ENCODE measurements around the gene SIRT3. TPM values are rescaled to one million over a fixed set of nuclear protein-coding genes. Genes with fewer than 3 reads are reported as not detected.

SIRT3 gene
- total and polyA plus RNA-seq, 2 experiments from 2014 or later: 11.2 to 23.4 TPM

DNA sequence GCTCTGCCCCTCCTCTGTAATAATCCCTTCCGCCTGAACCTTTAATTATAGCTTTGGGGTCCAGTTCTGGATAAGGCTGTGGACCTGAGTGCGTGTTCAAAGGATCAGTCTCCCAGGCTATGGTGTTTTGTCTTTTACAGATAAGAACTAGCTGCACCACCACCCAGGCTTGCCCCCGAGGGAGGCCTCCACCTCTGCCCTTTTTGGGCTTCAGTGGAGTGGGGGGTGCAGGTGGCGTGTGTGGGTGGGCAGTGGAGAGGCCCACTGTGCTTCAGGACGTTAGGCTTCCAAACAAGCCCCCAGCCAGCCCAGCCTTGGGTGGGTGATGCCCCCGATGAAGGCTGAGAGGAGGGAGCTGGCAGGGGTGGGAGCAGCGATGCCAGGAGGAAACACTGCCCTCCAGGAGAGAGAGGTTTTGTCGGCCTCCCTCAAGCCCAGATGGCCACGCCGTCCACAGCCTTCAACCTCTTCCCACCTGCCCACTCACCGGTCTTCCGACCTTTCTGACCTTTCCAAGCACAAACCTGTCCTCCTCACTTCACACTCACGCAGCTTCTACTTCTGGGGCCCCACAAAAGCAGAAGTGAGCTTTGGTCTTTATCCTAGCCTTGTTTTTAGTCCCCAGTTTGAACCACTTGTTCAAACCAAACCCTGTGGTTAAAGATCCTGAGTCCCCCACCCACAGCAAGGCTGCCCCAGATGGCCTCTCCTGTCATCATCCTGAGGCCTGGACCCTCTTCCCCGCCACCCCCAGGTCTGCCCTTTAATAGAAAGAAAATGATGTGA is 21.0 kb upstream of the SIRT3 start:
- Histone ChIP-seq H3K36me3 (replicated peaks; ENCODE audit: insufficient read depth, low read depth) (no peaks in the 10 kb centered on the region), H3K4me2 (no peak overlapping the region), H3K27ac (no peak overlapping the region), H3K79me2 (no peaks in the 10 kb centered on the region), H2AFZ (no peak overlapping the region), H4K20me1 (ENCODE audit: insufficient read depth, poor library complexity, severe bottlenecking) (no peaks in the 10 kb centered on the region), H3K4me3 (no peak overlapping the region), H3K9me3 (ENCODE audit: low read depth) (no peaks in the 10 kb centered on the region), H3K4me1 (ENCODE audit: insufficient read depth) (no peaks in the 10 kb centered on the region), H3K27me3 (no peaks in the 10 kb centered on the region), H3K9me2 (replicated peaks; ENCODE audit: insufficient read depth) (no peaks in the 10 kb centered on the region)
- WGBS (ENCODE audit: low lambda C conversion rate, missing lambda C conversion rate): 76% methylated on average over 14 of the region's 14 CpGs
- DNase-seq (ENCODE audit: low spot score): no peak
- no peak for TF ChIP-seq EZH2phosphoT487 (IDR thresholded peaks at IDR 0.05; ENCODE audit: low read depth, severe bottlenecking, unreplicated experiment)
- TF ChIP-seq, protein P1, sequence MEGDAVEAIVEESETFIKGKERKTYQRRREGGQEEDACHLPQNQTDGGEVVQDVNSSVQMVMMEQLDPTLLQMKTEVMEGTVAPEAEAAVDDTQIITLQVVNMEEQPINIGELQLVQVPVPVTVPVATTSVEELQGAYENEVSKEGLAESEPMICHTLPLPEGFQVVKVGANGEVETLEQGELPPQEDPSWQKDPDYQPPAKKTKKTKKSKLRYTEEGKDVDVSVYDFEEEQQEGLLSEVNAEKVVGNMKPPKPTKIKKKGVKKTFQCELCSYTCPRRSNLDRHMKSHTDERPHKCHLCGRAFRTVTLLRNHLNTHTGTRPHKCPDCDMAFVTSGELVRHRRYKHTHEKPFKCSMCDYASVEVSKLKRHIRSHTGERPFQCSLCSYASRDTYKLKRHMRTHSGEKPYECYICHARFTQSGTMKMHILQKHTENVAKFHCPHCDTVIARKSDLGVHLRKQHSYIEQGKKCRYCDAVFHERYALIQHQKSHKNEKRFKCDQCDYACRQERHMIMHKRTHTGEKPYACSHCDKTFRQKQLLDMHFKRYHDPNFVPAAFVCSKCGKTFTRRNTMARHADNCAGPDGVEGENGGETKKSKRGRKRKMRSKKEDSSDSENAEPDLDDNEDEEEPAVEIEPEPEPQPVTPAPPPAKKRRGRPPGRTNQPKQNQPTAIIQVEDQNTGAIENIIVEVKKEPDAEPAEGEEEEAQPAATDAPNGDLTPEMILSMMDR (IDR thresholded peaks at IDR 0.05; ENCODE audit: poor library complexity): no peak
- no peak for TF ChIP-seq EZH2 (IDR thresholded peaks at IDR 0.05; ENCODE audit: borderline replicate concordance)

DNA sequence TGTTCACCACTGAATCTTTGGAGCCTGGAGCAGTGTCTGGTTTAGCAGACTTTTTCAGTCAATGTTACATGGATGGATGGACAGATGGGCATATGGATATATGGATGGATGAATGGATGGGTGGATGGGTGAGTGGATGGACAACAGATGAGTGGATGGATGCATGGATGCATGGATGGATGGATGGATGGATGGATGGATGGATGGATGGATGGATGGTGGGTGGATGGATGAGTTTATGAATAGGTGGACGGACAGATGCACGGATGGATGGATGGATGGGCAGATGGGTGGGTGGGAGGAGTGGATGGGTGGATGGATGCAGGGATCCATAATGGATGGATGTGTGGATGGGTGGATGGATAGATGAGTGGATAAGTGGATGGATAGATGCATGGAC is 19.7 kb upstream of the SIRT3 start:
- DNase-seq (ENCODE audit: low spot score): no peak
- H3K9me3 ChIP-seq (ENCODE audit: low read depth): no peaks in the 10 kb centered on the region
- H3K27me3 ChIP-seq: no peaks in the 10 kb centered on the region
- TF ChIP-seq EZH2phosphoT487 (IDR thresholded peaks at IDR 0.05; ENCODE audit: low read depth, severe bottlenecking, unreplicated experiment) (no peak), EZH2 (IDR thresholded peaks at IDR 0.05; ENCODE audit: borderline replicate concordance) (no peak)
- TF ChIP-seq, protein P1 (IDR thresholded peaks at IDR 0.05; ENCODE audit: poor library complexity): no peak
- H2AFZ ChIP-seq: no peak overlapping the region
- H3K36me3 ChIP-seq (replicated peaks; ENCODE audit: insufficient read depth, low read depth): no peaks in the 10 kb centered on the region
- 100% methylated on average over 2 of the region's 2 CpGs for WGBS (ENCODE audit: low lambda C conversion rate, missing lambda C conversion rate)
- H3K79me2 ChIP-seq: no peaks in the 10 kb centered on the region
- H3K4me1 ChIP-seq (ENCODE audit: insufficient read depth): no peaks in the 10 kb centered on the region
- no peak overlapping the region for H3K4me2 ChIP-seq
- no peaks in the 10 kb centered on the region for H4K20me1 ChIP-seq (ENCODE audit: insufficient read depth, poor library complexity, severe bottlenecking)
- no peak overlapping the region for H3K27ac ChIP-seq
- no peak overlapping the region for H3K4me3 ChIP-seq
- H3K9me2 ChIP-seq (replicated peaks; ENCODE audit: insufficient read depth): no peaks in the 10 kb centered on the region

DNA sequence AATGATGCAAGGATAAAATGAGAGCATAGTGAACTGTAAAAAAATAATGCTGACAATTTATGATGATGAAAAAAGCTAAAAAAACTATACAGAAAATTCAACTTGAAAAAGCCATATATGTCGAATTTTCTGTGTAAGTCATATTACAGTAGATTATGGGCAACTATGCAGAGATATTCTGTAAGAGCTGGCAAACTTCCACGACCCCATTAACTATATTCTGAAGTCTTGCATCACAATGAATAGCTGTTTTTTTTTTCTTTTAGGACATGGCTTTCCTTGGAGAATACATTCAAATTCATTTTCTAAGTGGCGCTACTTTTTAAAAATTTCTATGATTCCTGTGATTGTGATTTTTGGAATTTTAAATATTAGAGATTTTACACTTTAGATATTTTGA is 19.0 kb upstream of the SIRT3 start:
- Histone ChIP-seq H3K4me3 (no peak overlapping the region), H3K9me2 (replicated peaks; ENCODE audit: insufficient read depth) (no peaks in the 10 kb centered on the region), H2AFZ (no peak overlapping the region), H3K9me3 (ENCODE audit: low read depth) (no peaks in the 10 kb centered on the region), H3K27me3 (no peaks in the 10 kb centered on the region), H3K79me2 (no peaks in the 10 kb centered on the region), H3K27ac (no peak overlapping the region), H3K36me3 (replicated peaks; ENCODE audit: insufficient read depth, low read depth) (no peaks in the 10 kb centered on the region), H3K4me2 (no peak overlapping the region), H4K20me1 (ENCODE audit: insufficient read depth, poor library complexity, severe bottlenecking) (no peaks in the 10 kb centered on the region), H3K4me1 (ENCODE audit: insufficient read depth) (no peaks in the 10 kb centered on the region)
- WGBS (ENCODE audit: low lambda C conversion rate, missing lambda C conversion rate): 88% methylated on average over 3 of the region's 3 CpGs
- no peak for TF ChIP-seq EZH2 (IDR thresholded peaks at IDR 0.05; ENCODE audit: borderline replicate concordance)
- TF ChIP-seq, protein P1 (IDR thresholded peaks at IDR 0.05; ENCODE audit: poor library complexity): no peak
- no peak for TF ChIP-seq EZH2phosphoT487 (IDR thresholded peaks at IDR 0.05; ENCODE audit: low read depth, severe bottlenecking, unreplicated experiment)
- DNase-seq (ENCODE audit: low spot score): no peak

All from hepatocyte (in vitro differentiated cells).